Tibial nerve (tissue), 4 donors: ENCODE results near the gene ZNF699.
"Not testable (repeated sequence)": the region's sequence is repeated elsewhere in the genome, so short reads cannot be mapped to it uniquely, and the experiment has no call there.

Source experiments
- EP300 ChIP-seq, 2 donors: sonication (generic); formaldehyde crosslinking; IDR thresholded peaks; one replicate each; pipeline ENCODE4 v1.6.1; 2017; ENCODE audit warnings: antibody characterized with exemption in 2 of 2, mild to moderate bottlenecking in 1 of 2
- POLR2A ChIP-seq, 2 donors: fragments of 450-650 bp; IDR thresholded peaks; one replicate each; pipeline ENCODE4 v1.6.1; 2017; ENCODE audit warnings: antibody characterized with exemption in 2 of 2, mild to moderate bottlenecking in 2 of 2, moderate library complexity in 2 of 2
- TF ChIP-seq, protein P1 (sequence below), 5 experiments: fragments of 200-600 bp in 3 of 5; fragments of 450-650 bp in 2 of 5; sonication (generic) in 3 of 5; IDR thresholded peaks; one replicate each; pipeline ENCODE4 v1.5.1; 2016 to 2019; ENCODE audit warnings: antibody characterized with exemption in 5 of 5, mild to moderate bottlenecking in 3 of 5, moderate library complexity in 2 of 5

- TF ChIP-seq, protein P1, sequence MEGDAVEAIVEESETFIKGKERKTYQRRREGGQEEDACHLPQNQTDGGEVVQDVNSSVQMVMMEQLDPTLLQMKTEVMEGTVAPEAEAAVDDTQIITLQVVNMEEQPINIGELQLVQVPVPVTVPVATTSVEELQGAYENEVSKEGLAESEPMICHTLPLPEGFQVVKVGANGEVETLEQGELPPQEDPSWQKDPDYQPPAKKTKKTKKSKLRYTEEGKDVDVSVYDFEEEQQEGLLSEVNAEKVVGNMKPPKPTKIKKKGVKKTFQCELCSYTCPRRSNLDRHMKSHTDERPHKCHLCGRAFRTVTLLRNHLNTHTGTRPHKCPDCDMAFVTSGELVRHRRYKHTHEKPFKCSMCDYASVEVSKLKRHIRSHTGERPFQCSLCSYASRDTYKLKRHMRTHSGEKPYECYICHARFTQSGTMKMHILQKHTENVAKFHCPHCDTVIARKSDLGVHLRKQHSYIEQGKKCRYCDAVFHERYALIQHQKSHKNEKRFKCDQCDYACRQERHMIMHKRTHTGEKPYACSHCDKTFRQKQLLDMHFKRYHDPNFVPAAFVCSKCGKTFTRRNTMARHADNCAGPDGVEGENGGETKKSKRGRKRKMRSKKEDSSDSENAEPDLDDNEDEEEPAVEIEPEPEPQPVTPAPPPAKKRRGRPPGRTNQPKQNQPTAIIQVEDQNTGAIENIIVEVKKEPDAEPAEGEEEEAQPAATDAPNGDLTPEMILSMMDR (IDR thresholded peaks at IDR 0.05): not testable (repeated sequence)
- not testable (repeated sequence) for TF ChIP-seq POLR2A, EP300 (IDR thresholded peaks at IDR 0.05)
Measured at GRCh38 chr19:9283485-9283884, 26.2 kb downstream of the ZNF699 start.
